IPS-11a (cell line): ENCODE measurements around the gene INCENP.
"Not testable (repeated sequence)": the region's sequence is repeated elsewhere in the genome, so short reads cannot be mapped to it uniquely, and the experiment has no call there.

ENCODE experiments used
- H3K4me3 ChIP-seq: one replicate; pipeline ENCODE4 v1.5.1; 2013; ENCODE audit warnings: low read depth, low read length, control low read depth

INCENP gene

GRCh38 chr11:62166371-62166770 lies 42.6 kb downstream of the INCENP start:
- no peak overlapping the region for H3K4me3 ChIP-seq

GRCh38 chr11:62169448-62169847 lies 45.6 kb downstream of the INCENP start:
- H3K4me3 ChIP-seq: no peak overlapping the region

- H3K4me3 ChIP-seq: no peak overlapping the region
Observed at GRCh38 chr11:62169935-62170334, 46.1 kb downstream of the INCENP start.

- H3K4me3 ChIP-seq: no peak overlapping the region
Observed at GRCh38 chr11:62171261-62171723, 47.5 kb downstream of the INCENP start.

- H3K4me3 ChIP-seq: no peak overlapping the region
Observed at GRCh38 chr11:62172294-62172693, 48.5 kb downstream of the INCENP start.

- H3K4me3 ChIP-seq: no peak overlapping the region
Observed at GRCh38 chr11:62176766-62177165, 53.0 kb downstream of the INCENP start.

- no peak overlapping the region for H3K4me3 ChIP-seq
Observed at GRCh38 chr11:62179995-62180394, 56.2 kb downstream of the INCENP start.

GRCh38 chr11:62181097-62181496 lies 57.3 kb downstream of the INCENP start:
- H3K4me3 ChIP-seq: no peak overlapping the region

- no peak overlapping the region for H3K4me3 ChIP-seq
Observed at GRCh38 chr11:62182147-62182891, 58.5 kb downstream of the INCENP start.

GRCh38 chr11:62186195-62186594 lies 62.4 kb downstream of the INCENP start:
- H3K4me3 ChIP-seq: no peak overlapping the region

GRCh38 chr11:62190011-62190410 lies 66.2 kb downstream of the INCENP start, which contains the start of gene SCGB1D1:
SCGB1D1 (plus strand) TSS chr11:62190216; CDS start chr11:62190285, 69 bp downstream.
- H3K4me3 ChIP-seq: no peak within 1 kb of the TSS

- no peak overlapping the region for H3K4me3 ChIP-seq
Observed at GRCh38 chr11:62193952-62194351, 70.1 kb downstream of the INCENP start.

- not testable (repeated sequence) for H3K4me3 ChIP-seq
Observed at GRCh38 chr11:62195010-62195409, 71.2 kb downstream of the INCENP start.

GRCh38 chr11:62195945-62196344 lies 72.1 kb downstream of the INCENP start:
- H3K4me3 ChIP-seq: no peak overlapping the region

- not testable (repeated sequence) for H3K4me3 ChIP-seq
Observed at GRCh38 chr11:62197400-62197799, 73.6 kb downstream of the INCENP start.

- H3K4me3 ChIP-seq: no peak overlapping the region
Observed at GRCh38 chr11:62201376-62201775, 77.6 kb downstream of the INCENP start.
